Gastroesophageal sphincter (tissue), 4 donors: Measurements from ENCODE around the gene CTNNA1. TPM values are rescaled to one million over a fixed set of nuclear protein-coding genes. Genes with fewer than 3 reads are reported as not detected.
"Not testable (repeated sequence)": the region's sequence is repeated elsewhere in the genome, so short reads cannot be mapped to it uniquely, and the experiment has no call there.

ENCODE experiments used
- ATAC-seq: fragments of 150-250 bp; one replicate; pipeline ENCODE4 v1.9.1; 2016; ENCODE audit warnings: mild to moderate bottlenecking, moderate library complexity
- H3K27ac ChIP-seq, 4 donors: fragments of 200-600 bp; sonication (generic) in 3 of 4; 1 replicate in 3 of 4; 2 replicates in 1 of 4; pipeline ENCODE4 v1.5.1; 2016 to 2019
- H3K27me3 ChIP-seq: fragments of 200-600 bp; sonication (generic); one replicate; pipeline ENCODE4 v1.5.1; 2019
- H3K36me3 ChIP-seq, 2 donors: fragments of 200-600 bp; sonication (generic); one replicate each; pipeline ENCODE4 v1.5.1; 2019; ENCODE audit warnings: control low read depth in 1 of 2
- H3K4me1 ChIP-seq, 3 donors: fragments of 200-600 bp; sonication (generic); 1 replicate in 2 of 3; 2 replicates in 1 of 3; pipeline ENCODE4 v1.5.1; 2016 to 2019; ENCODE audit warnings: control low read depth in 2 of 3
- H3K4me3 ChIP-seq, 2 donors: fragments of 200-600 bp; sonication (generic); one replicate each; pipeline ENCODE4 v1.5.1; 2019; ENCODE audit warnings: mild to moderate bottlenecking in 1 of 2, moderate library complexity in 1 of 2
- H3K9me3 ChIP-seq, 3 donors: fragments of 200-600 bp; sonication (generic); one replicate each; pipeline ENCODE4 v1.5.1; 2017 to 2019; ENCODE audit warnings: control low read depth in 2 of 3
- CTCF ChIP-seq, 4 experiments: fragments of 200-600 bp in 2 of 4; fragments of 450-650 bp in 2 of 4; sonication (generic) in 1 of 4; IDR thresholded peaks; one replicate each; pipeline ENCODE4 v1.5.1; 2017 to 2019; ENCODE audit warnings: antibody characterized with exemption in 4 of 4, mild to moderate bottlenecking in 2 of 4, moderate library complexity in 2 of 4
- EP300 ChIP-seq: sonication (generic); formaldehyde crosslinking; IDR thresholded peaks from one replicate; pipeline ENCODE4 v1.6.1; 2017; ENCODE audit warnings: antibody characterized with exemption, mild to moderate bottlenecking
- POLR2A ChIP-seq, 2 donors: fragments of 450-650 bp; IDR thresholded peaks; one replicate each; pipeline ENCODE4 v1.6.1; 2017; ENCODE audit warnings: antibody characterized with exemption in 2 of 2, mild to moderate bottlenecking in 2 of 2, moderate library complexity in 1 of 2
- POLR2AphosphoS5 ChIP-seq: sonication (generic); formaldehyde crosslinking; IDR thresholded peaks from one replicate; pipeline ENCODE4 v1.6.1; 2017; ENCODE audit warnings: antibody characterized with exemption
- WGBS, 2 donors: methylation state at CpG; one replicate each; pipeline ENCODE4 v1.1.5; 2018; ENCODE audit warnings: low coverage in 1 of 2; 5-methylcytosine and 5-hydroxymethylcytosine counted together
- total RNA-seq, 4 donors: library from RNA; depleted of rRNA; stranded (reverse); fragments of >200 nt; gene quantifications; one replicate each; pipeline ENCODE4 v1.1.0, GENCODE V29; 2016

CTNNA1 gene
- total RNA-seq, 4 donors from 2014 or later = 289 to 425 (median 365) TPM

GRCh38 chr5:138757061-138757776, 4.0 kb downstream of the CTNNA1 start:
- H3K36me3 ChIP-seq = peaks cover 0 to 30% of the 10 kb centered on the region in 2 donors
- no peak overlapping the region for H3K4me3 ChIP-seq
- no peaks in the 10 kb centered on the region for H3K27me3 ChIP-seq
- peaks cover 0 to 73% (median 26%) of the 10 kb centered on the region in 3 donors for H3K4me1 ChIP-seq
- no peak for TF ChIP-seq CTCF (IDR thresholded peaks at IDR 0.05)
- no peak for TF ChIP-seq EP300
- no peak for TF ChIP-seq POLR2A (IDR thresholded peaks at IDR 0.05)
- no peak for TF ChIP-seq POLR2AphosphoS5
- ATAC-seq = no peak
- 69 to 88% methylated on average over 2 to 6 of the region's 6 CpGs for WGBS, 2 donors
- H3K9me3 ChIP-seq = peaks cover 0 to 17% (median 0%) of the 10 kb centered on the region in 3 donors
- no peak overlapping the region for H3K27ac ChIP-seq

GRCh38 chr5:138760448-138761110, 7.4 kb downstream of the CTNNA1 start:
- TF ChIP-seq CTCF (IDR thresholded peaks at IDR 0.05) = peak in 1 of 4 experiments; percentile 21
- no peak for TF ChIP-seq POLR2AphosphoS5

GRCh38 chr5:138761115-138761514, 7.9 kb downstream of the CTNNA1 start:
- not testable (repeated sequence) for ATAC-seq, H3K4me3 ChIP-seq, H3K27me3 ChIP-seq
- Histone ChIP-seq H3K4me1 (peaks cover 2 to 82% (median 16%) of the 10 kb centered on the region in 3 donors), H3K9me3 (peaks cover 0 to 17% (median 0%) of the 10 kb centered on the region in 3 donors), H3K36me3 (peaks cover 0 to 25% of the 10 kb centered on the region in 2 donors), H3K27ac (peak overlapping the region in 2 of 4 donors; percentile 26 to 32)
- 66% methylated on average over 6 to 7 of the region's 7 CpGs for WGBS, 2 donors

More at GRCh38 chr5:138760448-138761110, 7.4 kb downstream of the CTNNA1 start:
- Histone ChIP-seq H3K27me3 (no peaks in the 10 kb centered on the region), H3K27ac (peak overlapping the region in 1 of 4 donors; percentile 32), H3K36me3 (peaks cover 0 to 25% of the 10 kb centered on the region in 2 donors), H3K4me1 (peaks cover 2 to 82% (median 16%) of the 10 kb centered on the region in 3 donors), H3K9me3 (peaks cover 0 to 17% (median 0%) of the 10 kb centered on the region in 3 donors), H3K4me3 (no peak overlapping the region)
- WGBS, 2 donors = 40 to 65% methylated on average over 6 to 8 of the region's 11 CpGs
- ATAC-seq = no peak

- not testable (repeated sequence) for H3K27me3 ChIP-seq, ATAC-seq, H3K4me3 ChIP-seq
- Histone ChIP-seq H3K27ac (peak overlapping the region in 1 of 4 donors; percentile 26), H3K4me1 (peaks cover 2 to 82% (median 11%) of the 10 kb centered on the region in 3 donors), H3K36me3 (peaks cover 0 to 25% of the 10 kb centered on the region in 2 donors), H3K9me3 (peaks cover 0 to 17% (median 0%) of the 10 kb centered on the region in 3 donors)
- WGBS, 2 donors = 68 to 69% methylated on average over 4 to 6 of the region's 6 CpGs
These were observed 8.4 kb downstream of the CTNNA1 start for GRCh38 chr5:138761670-138762069.

- peaks cover 2 to 82% (median 9%) of the 10 kb centered on the region in 3 donors for H3K4me1 ChIP-seq
- WGBS, 2 donors = 33 to 63% methylated on average over 1 of the region's 1 CpG
- no peak for TF ChIP-seq CTCF (IDR thresholded peaks at IDR 0.05)
- ATAC-seq = no peak
- peak overlapping the region in 1 of 4 donors; percentile 26 for H3K27ac ChIP-seq
- H3K4me3 ChIP-seq = no peak overlapping the region
- H3K9me3 ChIP-seq = peaks cover 0 to 17% (median 0%) of the 10 kb centered on the region in 3 donors
- peaks cover 0 to 25% of the 10 kb centered on the region in 2 donors for H3K36me3 ChIP-seq
- H3K27me3 ChIP-seq = no peaks in the 10 kb centered on the region
These were observed 8.9 kb downstream of the CTNNA1 start for GRCh38 chr5:138762110-138762509.
